HCT116 (cell line): ENCODE results near the gene N4BP3. TPM values are rescaled to one million over a fixed set of nuclear protein-coding genes. Genes with fewer than 3 reads are reported as not detected.

ENCODE experiments used
- ATAC-seq: fragments of 200-7000 bp; cut with Tn5 transposase; 2 replicates; pipeline ENCODE4 v1.9.1; 2020; ENCODE audit warnings: mild to moderate bottlenecking, moderate library complexity
- BruUV-seq: library from RNA; stranded (reverse); fragments of 400-500 nt; replicated peaks from 2 replicates; lab custom pipeline; 2021; lab: Mats Ljungman, UMichigan
- CTCF ChIA-PET: fragments of 300-600 bp; sonication (Branson Sonifier 250); formaldehyde crosslinking; loops from one replicate; lab custom pipeline; 2021; ENCODE audit warnings: antibody characterized with exemption; lab: Charles Lee
- POLR2A ChIA-PET: fragments of 300-600, 350-600 bp; sonication (Branson Sonifier 250); formaldehyde crosslinking; loops from one replicate; lab custom pipeline; 2021; ENCODE audit warnings: antibody characterized with exemption; lab: Charles Lee
- RAD21 ChIA-PET, 2 experiments: fragments of 300-600 bp; sonication (Branson Sonifier 250); formaldehyde crosslinking; loops; one replicate each; lab custom pipeline; 2023; ENCODE audit warnings: low total read pairs in 2 of 2; ENCODE audit not compliant: uncharacterized antibody in 2 of 2, unreplicated experiment in 2 of 2, low non-redundant PET in 1 of 2; lab: Charles Lee
- DNase-seq: peaks from one replicate; pipeline ENCODE4 v3.0.0-alpha.2; 2010; ENCODE audit warnings: low read depth, low spot score
- H2AFZ ChIP-seq: fragments of 200-600 bp; shearing (Covaris generic), sonication (generic); 2 replicates; pipeline ENCODE4 v1.6.1; 2017; ENCODE audit warnings: low read depth, mixed run types, mixed read lengths, antibody characterized with exemption, low read length; ENCODE audit not compliant: poor library complexity, severe bottlenecking
- H3K27ac ChIP-seq: 2 replicates; pipeline ENCODE4 v1.5.1; 2012; ENCODE audit warnings: low read depth, low read length
- H3K27me3 ChIP-seq: fragments of 200-600 bp; sonication (generic); 2 replicates; pipeline ENCODE4 v1.6.1; 2016; ENCODE audit warnings: mixed run types, low read length, mixed read lengths; ENCODE audit not compliant: insufficient read depth
- H3K36me3 ChIP-seq, 2 experiments: fragments of 200-500 bp in 1 of 2; fragments of 200-600 bp in 1 of 2; sonication (Bioruptor generic) in 1 of 2; sonication (generic) in 1 of 2; 2 replicates each; pipeline versions ENCODE4 v1.5.1 to v1.6.1; 2014 to 2016; ENCODE audit warnings: low read length in 2 of 2, inconsistent platforms in 1 of 2, mixed read lengths in 1 of 2, mixed run types in 1 of 2; ENCODE audit not compliant: insufficient read depth in 2 of 2, control insufficient read depth in 1 of 2
- H3K4me1 ChIP-seq, 2 experiments: fragments of 200-600 bp in 1 of 2; sonication (generic) in 1 of 2; 2 replicates each; pipeline versions ENCODE4 v1.5.1 to v1.6.1; 2012 to 2017; ENCODE audit warnings: low read length in 2 of 2, inconsistent platforms in 1 of 2, mild to moderate bottlenecking in 1 of 2, mixed read lengths in 1 of 2, mixed run types in 1 of 2, moderate library complexity in 1 of 2; ENCODE audit not compliant: insufficient read depth in 2 of 2, control insufficient read depth in 1 of 2
- H3K4me2 ChIP-seq: fragments of 200-600 bp; sonication (generic); 2 replicates; pipeline ENCODE4 v1.6.1; 2017; ENCODE audit warnings: mixed run types, low read length, mixed read lengths
- H3K4me3 ChIP-seq, 2 experiments: fragments of 200-600 bp in 1 of 2; sonication (generic) in 1 of 2; replicated peaks in 1 of 2; 2 replicates each; pipeline ENCODE4 v1.5.1; 2011 to 2016; ENCODE audit warnings: low read length in 2 of 2, control low read depth in 1 of 2, low read depth in 1 of 2, mild to moderate bottlenecking in 1 of 2, mixed read lengths in 1 of 2, mixed run types in 1 of 2
- H3K79me2 ChIP-seq: fragments of 200-600 bp; sonication (generic); 2 replicates; pipeline ENCODE4 v1.6.1; 2017; ENCODE audit warnings: mild to moderate bottlenecking, mixed run types, low read length, moderate library complexity, mixed read lengths; ENCODE audit not compliant: insufficient read depth
- H3K9ac ChIP-seq: fragments of 200-600 bp; sonication (generic); 2 replicates; pipeline ENCODE4 v1.6.1; 2016; ENCODE audit warnings: low read length, mixed read lengths
- H3K9me2 ChIP-seq: fragments of 200-600 bp; sonication (generic), shearing (Covaris generic); 2 replicates; pipeline ENCODE4 v1.6.1; 2017; ENCODE audit warnings: mixed run types, mild to moderate bottlenecking, moderate library complexity; ENCODE audit not compliant: insufficient read depth
- H3K9me3 ChIP-seq, 2 experiments: fragments of 200-500 bp in 1 of 2; fragments of 200-600 bp in 1 of 2; sonication (Bioruptor generic) in 1 of 2; sonication (generic) in 1 of 2; 2 replicates each; pipeline ENCODE4 v1.6.1; 2014 to 2017; ENCODE audit warnings: low read length in 2 of 2, mixed read lengths in 2 of 2, inconsistent platforms in 1 of 2, low read depth in 1 of 2, mild to moderate bottlenecking in 1 of 2, mixed run types in 1 of 2, moderate library complexity in 1 of 2; ENCODE audit not compliant: control insufficient read depth in 1 of 2, insufficient read depth in 1 of 2
- H4K20me1 ChIP-seq: fragments of 200-600 bp; sonication (generic), shearing (Covaris generic); 2 replicates; pipeline ENCODE4 v1.6.1; 2017; ENCODE audit warnings: mixed run types, mild to moderate bottlenecking, moderate library complexity; ENCODE audit not compliant: insufficient read depth
- CBX3 ChIP-seq: IDR thresholded peaks from 2 replicates; pipeline ENCODE4 v1.6.1; 2012; ENCODE audit warnings: low read depth
- CEBPB ChIP-seq: IDR thresholded peaks from 2 replicates; pipeline ENCODE4 v1.6.1; 2012; ENCODE audit warnings: low read depth
- EGR1 ChIP-seq: IDR thresholded peaks from 2 replicates; pipeline ENCODE4 v1.6.1; 2012; ENCODE audit warnings: low read depth
- EZH2 ChIP-seq: fragments of 200-600 bp; sonication (generic); IDR thresholded peaks from 2 replicates; pipeline ENCODE4 v1.6.1; 2017; ENCODE audit warnings: antibody characterized with exemption, mixed run types
- JUND ChIP-seq: IDR thresholded peaks from 2 replicates; pipeline ENCODE4 v1.6.1; 2012
- RAD21 ChIP-seq: IDR thresholded peaks from 2 replicates; pipeline ENCODE4 v1.6.1; 2012; ENCODE audit warnings: low read depth, mild to moderate bottlenecking
- SIN3A ChIP-seq: IDR thresholded peaks from 2 replicates; pipeline ENCODE4 v1.6.1; 2012; ENCODE audit warnings: low read depth
- SP1 ChIP-seq: IDR thresholded peaks from 2 replicates; pipeline ENCODE4 v1.6.1; 2012; ENCODE audit warnings: low read depth
- TCF7L2 ChIP-seq: IDR thresholded peaks from 2 replicates; pipeline ENCODE4 v1.7.0; 2011; ENCODE audit warnings: borderline replicate concordance, inconsistent platforms; ENCODE audit not compliant: insufficient read depth, insufficient read length; ENCODE audit errors: extremely low read depth
- YY1 ChIP-seq: IDR thresholded peaks from 2 replicates; pipeline ENCODE4 v1.6.1; 2011; ENCODE audit warnings: low read length, low read depth, moderate library complexity, mild to moderate bottlenecking; ENCODE audit not compliant: insufficient replicate concordance; ENCODE audit errors: extremely low read depth
- ZBTB33 ChIP-seq: IDR thresholded peaks from 2 replicates; pipeline ENCODE4 v1.6.1; 2011; ENCODE audit warnings: mild to moderate bottlenecking, low read length, moderate library complexity; ENCODE audit not compliant: insufficient replicate concordance; ENCODE audit errors: extremely low read depth
- ZFX ChIP-seq: fragments of 450-650 bp; IDR thresholded peaks from 2 replicates; pipeline ENCODE4 v1.6.1; 2017
- ZNF274 ChIP-seq: fragments of 200-500 bp; sonication (Bioruptor generic); IDR thresholded peaks from 2 replicates; pipeline ENCODE4 v1.6.1; 2014; ENCODE audit warnings: mild to moderate bottlenecking, low read depth, low read length, inconsistent platforms
- intact Hi-C: fragments of 100-400 bp; cut with micrococcal nuclease; formaldehyde crosslinking; loops from 2 replicates; pipeline ENCODE4 v1.10.0; 2022
- total RNA-seq: library from RNA; stranded (reverse); gene quantifications from one replicate; pipeline ENCODE4 v1.2.1, GENCODE V29; 2021; ENCODE audit not compliant: unreplicated experiment
- TF ChIP-seq, protein P1 (sequence below), 3 experiments: fragments of 200-600 bp in 1 of 3; sonication (generic) in 1 of 3; IDR thresholded peaks in 2 of 3; conservative IDR thresholded peaks in 1 of 3; 2 replicates each; pipeline ENCODE4 v1.5.1; 2012 to 2017; ENCODE audit warnings: low read depth in 2 of 3, low read length in 2 of 3, antibody characterized with exemption in 1 of 3, borderline replicate concordance in 1 of 3, control low read depth in 1 of 3, mild to moderate bottlenecking in 1 of 3, mixed read lengths in 1 of 3, mixed run types in 1 of 3, moderate library complexity in 1 of 3; ENCODE audit not compliant: insufficient read depth in 1 of 3

The N4BP3 gene
- total RNA-seq, 1 experiment from 2014 or later: 5.2 TPM

DNA sequence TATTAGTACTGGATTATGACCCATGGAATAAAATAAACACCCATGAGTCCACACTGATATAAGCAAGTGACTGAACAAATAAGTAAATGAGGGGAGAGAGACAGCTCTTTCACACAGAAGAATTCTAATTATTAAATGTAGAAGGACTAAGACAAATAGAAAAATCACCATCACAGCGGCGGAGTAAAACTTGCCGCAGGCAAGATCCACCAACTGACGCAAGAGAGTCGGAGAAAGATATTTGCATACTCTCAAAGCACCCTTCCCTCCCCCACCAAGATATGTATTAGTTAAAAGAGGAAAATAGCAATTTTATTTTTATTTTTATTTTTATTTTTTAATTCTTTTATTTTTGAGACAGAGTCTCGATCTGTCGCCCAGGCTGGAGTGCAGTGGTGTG, 14.6 kb upstream of the N4BP3 start:
- Histone ChIP-seq H3K36me3 (no peaks in the 10 kb centered on the region), H3K4me1 (no peaks in the 10 kb centered on the region), H3K9me2 (no peaks in the 10 kb centered on the region), H3K27ac (no peak overlapping the region), H3K27me3 (no peaks in the 10 kb centered on the region), H4K20me1 (no peaks in the 10 kb centered on the region), H3K9me3 (no peaks in the 10 kb centered on the region), H3K4me3 (no peak overlapping the region), H3K9ac (no peak overlapping the region), H2AFZ (no peak overlapping the region), H3K79me2 (no peaks in the 10 kb centered on the region), H3K4me2 (no peak overlapping the region)
- ChIA-PET POLR2A (no interaction called here), CTCF (no interaction called here), RAD21 (no interaction called here)
- TF ChIP-seq CEBPB (no peak), RAD21 (no peak), CBX3 (no peak), TCF7L2 (no peak), ZFX (no peak), JUND (no peak), EZH2 (no peak), ZNF274 (no peak), EGR1 (no peak), SIN3A (no peak), SP1 (no peak), ZBTB33 (no peak), YY1 (no peak)
- TF ChIP-seq, protein P1, sequence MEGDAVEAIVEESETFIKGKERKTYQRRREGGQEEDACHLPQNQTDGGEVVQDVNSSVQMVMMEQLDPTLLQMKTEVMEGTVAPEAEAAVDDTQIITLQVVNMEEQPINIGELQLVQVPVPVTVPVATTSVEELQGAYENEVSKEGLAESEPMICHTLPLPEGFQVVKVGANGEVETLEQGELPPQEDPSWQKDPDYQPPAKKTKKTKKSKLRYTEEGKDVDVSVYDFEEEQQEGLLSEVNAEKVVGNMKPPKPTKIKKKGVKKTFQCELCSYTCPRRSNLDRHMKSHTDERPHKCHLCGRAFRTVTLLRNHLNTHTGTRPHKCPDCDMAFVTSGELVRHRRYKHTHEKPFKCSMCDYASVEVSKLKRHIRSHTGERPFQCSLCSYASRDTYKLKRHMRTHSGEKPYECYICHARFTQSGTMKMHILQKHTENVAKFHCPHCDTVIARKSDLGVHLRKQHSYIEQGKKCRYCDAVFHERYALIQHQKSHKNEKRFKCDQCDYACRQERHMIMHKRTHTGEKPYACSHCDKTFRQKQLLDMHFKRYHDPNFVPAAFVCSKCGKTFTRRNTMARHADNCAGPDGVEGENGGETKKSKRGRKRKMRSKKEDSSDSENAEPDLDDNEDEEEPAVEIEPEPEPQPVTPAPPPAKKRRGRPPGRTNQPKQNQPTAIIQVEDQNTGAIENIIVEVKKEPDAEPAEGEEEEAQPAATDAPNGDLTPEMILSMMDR (IDR thresholded peaks at IDR 0.05 in 2 of 3, conservative IDR thresholded peaks at IDR 0.05 in 1 of 3; ENCODE audit: borderline replicate concordance in 1 of 3, insufficient read depth in 1 of 3, low read depth in 2 of 3, low read length in 2 of 3): no peak
- intact Hi-C loops: no loop called here
- ATAC-seq (no peak), DNase-seq (no peak)
- BruUV-seq: no TSS peak
